Panc1 (cell line): ENCODE results near the gene PHRF1. TPM values are rescaled to one million over a fixed set of nuclear protein-coding genes. Genes with fewer than 3 reads are reported as not detected.

Experiments used
- ATAC-seq: fragments of 200-7000 bp; cut with Tn5 transposase; 2 replicates; pipeline ENCODE4 v1.9.1; 2020; ENCODE audit warnings: mild to moderate bottlenecking, moderate library complexity
- BruUV-seq: library from RNA; stranded (reverse); fragments of 400-500 nt; replicated peaks from 2 replicates; lab custom pipeline; 2021; lab: Mats Ljungman, UMichigan
- CTCF ChIA-PET: fragments of 300-600 bp; sonication (Branson Sonifier 250); formaldehyde crosslinking; loops from one replicate; lab custom pipeline; 2022; ENCODE audit warnings: antibody characterized with exemption; lab: Charles Lee
- POLR2A ChIA-PET: fragments of 300-600 bp; sonication (Branson Sonifier 250); formaldehyde crosslinking; loops from one replicate; lab custom pipeline; 2022; ENCODE audit warnings: antibody characterized with exemption; lab: Charles Lee
- DNase-seq: peaks from one replicate; pipeline ENCODE4 v3.0.0-alpha.2; 2010; ENCODE audit warnings: low read depth, low spot score
- H3K27ac ChIP-seq: 2 replicates; pipeline ENCODE4 v1.5.1; 2011; ENCODE audit warnings: mild to moderate bottlenecking, low read length, inconsistent platforms
- H3K27me3 ChIP-seq: fragments of 200-500 bp; sonication (Bioruptor generic); 2 replicates; pipeline ENCODE4 v1.6.0; 2014; ENCODE audit warnings: low read length, inconsistent platforms; ENCODE audit not compliant: control insufficient read depth, insufficient read depth
- H3K36me3 ChIP-seq: fragments of 200-500 bp; sonication (Bioruptor generic); 2 replicates; pipeline ENCODE4 v1.5.1; 2014; ENCODE audit warnings: inconsistent platforms, mild to moderate bottlenecking, low read length, moderate library complexity; ENCODE audit not compliant: control insufficient read depth, insufficient read depth
- H3K4me1 ChIP-seq: 2 replicates; pipeline ENCODE4 v1.5.1; 2011; ENCODE audit warnings: inconsistent platforms, mild to moderate bottlenecking, low read length, moderate library complexity; ENCODE audit not compliant: control insufficient read depth, insufficient read depth
- H3K4me3 ChIP-seq, 2 experiments: 2 replicates each; pipeline ENCODE4 v1.5.1; 2011 to 2012; ENCODE audit warnings: low read depth in 2 of 2, low read length in 2 of 2, mild to moderate bottlenecking in 2 of 2, inconsistent platforms in 1 of 2, moderate library complexity in 1 of 2
- H3K9me3 ChIP-seq: fragments of 200-500 bp; sonication (Bioruptor generic); 2 replicates; pipeline ENCODE4 v1.5.1; 2014; ENCODE audit warnings: low read depth, mild to moderate bottlenecking, inconsistent platforms, low read length, moderate library complexity; ENCODE audit not compliant: control insufficient read depth, insufficient read depth
- POLR2AphosphoS5 ChIP-seq: IDR thresholded peaks from 2 replicates; pipeline ENCODE4 v1.6.1; 2012; ENCODE audit warnings: mild to moderate bottlenecking, low read depth, low read length, moderate library complexity
- SIN3A ChIP-seq: IDR thresholded peaks from 2 replicates; pipeline ENCODE4 v1.6.1; 2012; ENCODE audit warnings: low read depth, mild to moderate bottlenecking, low read length, moderate library complexity, borderline replicate concordance; ENCODE audit not compliant: insufficient read depth
- TCF7L2 ChIP-seq: IDR thresholded peaks from 2 replicates; pipeline ENCODE4 v1.6.1; 2011; ENCODE audit warnings: mild to moderate bottlenecking, low read depth, low read length, inconsistent platforms
- in situ Hi-C: cut with HindIII; loops from 2 replicates; pipeline ENCODE4 v1.10.0; 2016; ENCODE audit warnings: low sequenced_read_pairs, low pct_unique_long_range_greater_than_20kb
- intact Hi-C: fragments of 100-400 bp; cut with micrococcal nuclease; formaldehyde crosslinking; loops from one replicate; pipeline ENCODE4 v1.10.0; 2022; ENCODE audit not compliant: unreplicated experiment
- total RNA-seq: library from RNA; stranded (reverse); gene quantifications from one replicate; pipeline ENCODE4 v1.2.1, GENCODE V29; 2021; ENCODE audit not compliant: unreplicated experiment
- TF ChIP-seq, protein P1 (sequence below): fragments of 450-650 bp; IDR thresholded peaks from 2 replicates; pipeline ENCODE4 v1.5.1; 2017; ENCODE audit warnings: mild to moderate bottlenecking
- TF ChIP-seq, protein P2 (sequence below), 2 experiments: IDR thresholded peaks; 2 replicates each; pipeline ENCODE4 v1.6.1; 2011 to 2012; ENCODE audit warnings: low read depth in 2 of 2, control low read depth in 1 of 2, low read length in 1 of 2, mild to moderate bottlenecking in 1 of 2, moderate library complexity in 1 of 2; ENCODE audit not compliant: insufficient read depth in 1 of 2

Gene PHRF1
- total RNA-seq, 1 experiment from 2014 or later, result 90.6 TPM

DNA sequence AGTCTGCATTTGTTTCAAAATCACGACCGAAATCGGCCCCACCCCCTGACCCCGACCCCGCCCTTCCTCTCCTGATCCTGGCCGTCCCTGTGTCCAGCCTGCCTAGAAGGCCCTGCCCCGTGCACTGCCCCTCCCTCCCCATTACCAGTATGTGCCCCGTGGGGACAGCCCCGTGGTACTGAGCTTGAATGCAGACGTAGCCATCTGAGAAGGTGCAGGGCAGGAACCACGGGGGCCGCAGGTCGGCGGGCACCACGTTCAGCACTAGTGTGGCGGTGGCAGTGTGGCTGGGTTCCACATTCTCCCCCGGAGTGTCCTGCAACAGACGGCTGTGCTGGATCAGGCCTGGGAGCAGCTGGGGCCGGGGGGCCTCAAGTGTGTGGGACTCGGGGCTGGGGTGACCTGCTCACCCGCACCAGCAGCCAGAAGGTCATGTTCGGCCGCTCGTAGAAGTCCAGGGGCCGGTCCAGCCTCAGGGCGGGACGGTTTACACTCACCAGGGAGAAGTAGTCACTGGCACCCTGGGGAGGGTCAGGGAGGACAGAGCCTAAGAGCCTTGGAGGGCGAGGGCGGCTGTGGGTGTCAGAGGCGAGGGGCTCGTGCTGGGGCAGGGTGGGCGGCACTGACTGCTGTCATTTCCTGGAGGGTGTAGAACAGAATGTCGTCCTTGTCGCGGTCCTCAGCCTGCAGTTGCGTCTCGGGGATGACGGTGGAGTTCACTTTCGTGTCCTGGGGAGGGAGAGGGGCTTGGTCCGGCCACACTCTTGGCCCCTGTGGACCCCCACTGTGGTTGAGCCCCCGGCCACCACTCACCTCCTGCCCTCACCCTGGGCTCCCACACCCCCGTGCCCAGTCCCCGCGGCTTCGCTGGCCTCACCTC lies 44.9 kb downstream of the PHRF1 start:
- intact Hi-C loops, result no loop called here
- no TSS peak for BruUV-seq
- Histone ChIP-seq H3K9me3 (no peaks in the 10 kb centered on the region), H3K4me3 (no peak overlapping the region), H3K4me1 (peaks cover 18% of the 10 kb centered on the region), H3K36me3 (no peaks in the 10 kb centered on the region), H3K27me3 (no peaks in the 10 kb centered on the region), H3K27ac (no peak overlapping the region)
- no peak for TF ChIP-seq SIN3A
- TF ChIP-seq TCF7L2, result no peak
- no peak for TF ChIP-seq POLR2AphosphoS5
- TF ChIP-seq, protein P1, sequence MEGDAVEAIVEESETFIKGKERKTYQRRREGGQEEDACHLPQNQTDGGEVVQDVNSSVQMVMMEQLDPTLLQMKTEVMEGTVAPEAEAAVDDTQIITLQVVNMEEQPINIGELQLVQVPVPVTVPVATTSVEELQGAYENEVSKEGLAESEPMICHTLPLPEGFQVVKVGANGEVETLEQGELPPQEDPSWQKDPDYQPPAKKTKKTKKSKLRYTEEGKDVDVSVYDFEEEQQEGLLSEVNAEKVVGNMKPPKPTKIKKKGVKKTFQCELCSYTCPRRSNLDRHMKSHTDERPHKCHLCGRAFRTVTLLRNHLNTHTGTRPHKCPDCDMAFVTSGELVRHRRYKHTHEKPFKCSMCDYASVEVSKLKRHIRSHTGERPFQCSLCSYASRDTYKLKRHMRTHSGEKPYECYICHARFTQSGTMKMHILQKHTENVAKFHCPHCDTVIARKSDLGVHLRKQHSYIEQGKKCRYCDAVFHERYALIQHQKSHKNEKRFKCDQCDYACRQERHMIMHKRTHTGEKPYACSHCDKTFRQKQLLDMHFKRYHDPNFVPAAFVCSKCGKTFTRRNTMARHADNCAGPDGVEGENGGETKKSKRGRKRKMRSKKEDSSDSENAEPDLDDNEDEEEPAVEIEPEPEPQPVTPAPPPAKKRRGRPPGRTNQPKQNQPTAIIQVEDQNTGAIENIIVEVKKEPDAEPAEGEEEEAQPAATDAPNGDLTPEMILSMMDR, result no peak
- TF ChIP-seq, protein P2, sequence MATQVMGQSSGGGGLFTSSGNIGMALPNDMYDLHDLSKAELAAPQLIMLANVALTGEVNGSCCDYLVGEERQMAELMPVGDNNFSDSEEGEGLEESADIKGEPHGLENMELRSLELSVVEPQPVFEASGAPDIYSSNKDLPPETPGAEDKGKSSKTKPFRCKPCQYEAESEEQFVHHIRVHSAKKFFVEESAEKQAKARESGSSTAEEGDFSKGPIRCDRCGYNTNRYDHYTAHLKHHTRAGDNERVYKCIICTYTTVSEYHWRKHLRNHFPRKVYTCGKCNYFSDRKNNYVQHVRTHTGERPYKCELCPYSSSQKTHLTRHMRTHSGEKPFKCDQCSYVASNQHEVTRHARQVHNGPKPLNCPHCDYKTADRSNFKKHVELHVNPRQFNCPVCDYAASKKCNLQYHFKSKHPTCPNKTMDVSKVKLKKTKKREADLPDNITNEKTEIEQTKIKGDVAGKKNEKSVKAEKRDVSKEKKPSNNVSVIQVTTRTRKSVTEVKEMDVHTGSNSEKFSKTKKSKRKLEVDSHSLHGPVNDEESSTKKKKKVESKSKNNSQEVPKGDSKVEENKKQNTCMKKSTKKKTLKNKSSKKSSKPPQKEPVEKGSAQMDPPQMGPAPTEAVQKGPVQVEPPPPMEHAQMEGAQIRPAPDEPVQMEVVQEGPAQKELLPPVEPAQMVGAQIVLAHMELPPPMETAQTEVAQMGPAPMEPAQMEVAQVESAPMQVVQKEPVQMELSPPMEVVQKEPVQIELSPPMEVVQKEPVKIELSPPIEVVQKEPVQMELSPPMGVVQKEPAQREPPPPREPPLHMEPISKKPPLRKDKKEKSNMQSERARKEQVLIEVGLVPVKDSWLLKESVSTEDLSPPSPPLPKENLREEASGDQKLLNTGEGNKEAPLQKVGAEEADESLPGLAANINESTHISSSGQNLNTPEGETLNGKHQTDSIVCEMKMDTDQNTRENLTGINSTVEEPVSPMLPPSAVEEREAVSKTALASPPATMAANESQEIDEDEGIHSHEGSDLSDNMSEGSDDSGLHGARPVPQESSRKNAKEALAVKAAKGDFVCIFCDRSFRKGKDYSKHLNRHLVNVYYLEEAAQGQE (IDR thresholded peaks at IDR 0.05; ENCODE audit: insufficient read depth in 1 of 2, low read depth in 2 of 2, low read length in 1 of 2), result no peak
- CTCF ChIA-PET, result no interaction called here
- ATAC-seq (peak; percentile 18), DNase-seq (no peak)
- in situ Hi-C loops, result no loop called here
- POLR2A ChIA-PET, result no interaction called here

DNA sequence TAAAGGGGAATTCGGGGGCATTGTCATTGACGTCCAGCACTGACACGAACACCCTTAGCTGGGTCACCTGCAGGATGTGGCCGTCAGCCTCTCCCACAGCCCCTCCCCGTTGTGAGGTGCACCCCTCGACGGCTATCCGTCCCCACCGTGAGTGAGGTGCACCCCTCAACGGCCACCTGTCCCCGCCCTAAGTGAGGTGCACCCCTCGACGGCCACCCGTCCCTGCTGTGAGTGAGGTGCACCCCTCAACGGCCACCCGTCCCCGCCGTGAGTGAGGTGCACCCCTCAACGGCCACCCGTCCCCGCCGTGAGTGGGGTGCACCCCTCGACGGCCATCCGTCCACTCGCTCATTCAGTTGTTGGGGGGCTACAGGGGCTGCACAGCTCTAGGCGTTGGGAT lies 45.6 kb downstream of the PHRF1 start:
- H3K27me3 ChIP-seq, result no peaks in the 10 kb centered on the region
- H3K4me1 ChIP-seq, result peaks cover 12% of the 10 kb centered on the region
- H3K27ac ChIP-seq, result no peak overlapping the region
- ChIA-PET CTCF (no interaction called here), POLR2A (no interaction called here)
- H3K36me3 ChIP-seq, result no peaks in the 10 kb centered on the region
- DNase-seq (no peak), ATAC-seq (no peak)
- in situ Hi-C loops (no loop called here), intact Hi-C loops (no loop called here)
- TF ChIP-seq, protein P1, result no peak
- TF ChIP-seq POLR2AphosphoS5 (no peak), SIN3A (no peak), TCF7L2 (no peak)
- TF ChIP-seq, protein P2 (IDR thresholded peaks at IDR 0.05; ENCODE audit: insufficient read depth in 1 of 2, low read depth in 2 of 2, low read length in 1 of 2), result no peak
- H3K9me3 ChIP-seq, result no peaks in the 10 kb centered on the region
- BruUV-seq, result no TSS peak
- H3K4me3 ChIP-seq, result no peak overlapping the region
